Thyroid gland (tissue), 4 donors: ENCODE measurements around the gene CNPY2. TPM values are rescaled to one million over a fixed set of nuclear protein-coding genes. Genes with fewer than 3 reads are reported as not detected.
"Not testable (repeated sequence)": the region's sequence is repeated elsewhere in the genome, so short reads cannot be mapped to it uniquely, and the experiment has no call there.

ENCODE experiments used
- DNase-seq, 2 donors: peaks; one replicate each; pipeline ENCODE4 v3.0.0-alpha.2; 2019
- H3K27ac ChIP-seq, 3 donors: fragments of 200-600 bp; sonication (generic); 1 replicate in 2 of 3; 2 replicates in 1 of 3; pipeline ENCODE4 v1.5.1; 2016 to 2019; ENCODE audit warnings: mild to moderate bottlenecking in 1 of 3, moderate library complexity in 1 of 3
- H3K27me3 ChIP-seq: fragments of 200-600 bp; sonication (generic); one replicate; pipeline ENCODE4 v1.5.1; 2019
- H3K36me3 ChIP-seq, 2 donors: fragments of 200-600 bp; sonication (generic); one replicate each; pipeline ENCODE4 v1.5.1; 2016 to 2019
- H3K4me1 ChIP-seq, 2 donors: fragments of 200-600 bp; sonication (generic); one replicate each; pipeline ENCODE4 v1.5.1; 2017 to 2019
- H3K4me3 ChIP-seq, 3 donors: fragments of 200-600 bp; sonication (generic); replicated peaks in 1 of 3; 1 replicate in 2 of 3; 2 replicates in 1 of 3; pipeline ENCODE4 v1.5.1; 2016; ENCODE audit warnings: mild to moderate bottlenecking in 1 of 3
- H3K9me3 ChIP-seq: fragments of 200-600 bp; sonication (generic); one replicate; pipeline ENCODE4 v1.5.1; 2017
- CTCF ChIP-seq, 6 experiments: fragments of 200-600 bp in 3 of 6; fragments of 450-650 bp in 3 of 6; sonication (generic) in 3 of 6; IDR thresholded peaks; one replicate each; pipeline ENCODE4 v1.5.1; 2016 to 2019; ENCODE audit warnings: antibody characterized with exemption in 6 of 6, mild to moderate bottlenecking in 2 of 6, inconsistent platforms in 1 of 6, moderate library complexity in 1 of 6
- POLR2A ChIP-seq, 2 donors: fragments of 450-650 bp; IDR thresholded peaks; one replicate each; pipeline ENCODE4 v1.6.1; 2017; ENCODE audit warnings: antibody characterized with exemption in 2 of 2, mild to moderate bottlenecking in 2 of 2, moderate library complexity in 1 of 2
- WGBS, 2 donors: methylation state at CpG; one replicate each; pipeline ENCODE4 v1.1.5; 2017; 5-methylcytosine and 5-hydroxymethylcytosine counted together
- intact Hi-C: fragments of 100-400 bp; cut with DNase I; formaldehyde crosslinking; loops from one replicate; pipeline ENCODE4 v1.15.1; 2023
- total RNA-seq, 4 donors: library from RNA; depleted of rRNA; stranded (reverse); fragments of >200 nt; gene quantifications; one replicate each; pipeline ENCODE4 v1.2.3, GENCODE V29; 2016

Gene CNPY2
- total RNA-seq, 4 donors from 2014 or later, result 107 to 129 (median 124) TPM

GRCh38 chr12:56266693-56267442 is 48.9 kb downstream of the CNPY2 start, which contains the start of gene COQ10A:
Gene COQ10A, plus strand, starts transcription at chr12:56266942. Its CDS starts 177 bp downstream, at chr12:56267119.
- peak; percentile 91 to 94 for DNase-seq
- intact Hi-C loops, result no loop called here
- no peaks in the 10 kb centered on the region for H3K27me3 ChIP-seq
- H3K36me3 ChIP-seq, result peaks cover 5 to 7% of the 10 kb centered on the region in 2 donors
- peaks cover 4 to 13% of the 10 kb centered on the region in 2 donors for H3K4me1 ChIP-seq
- H3K4me3 ChIP-seq, result peak within 1 kb of the TSS; percentile 8 to 69 (median 53)
- peak within 1 kb of the TSS; percentile 86 to 91 (median 89) for H3K27ac ChIP-seq
- TF ChIP-seq CTCF (IDR thresholded peaks at IDR 0.05) (peak in 5 of 6 experiments; percentile 24 to 81 (median 74)), POLR2A (IDR thresholded peaks at IDR 0.05) (peak; percentile 37 to 91)
- WGBS, 2 donors, result 0 to 1% methylated on average over 21 to 52 of the region's 68 CpGs
- H3K9me3 ChIP-seq, result no peaks in the 10 kb centered on the region

- H3K36me3 ChIP-seq, H3K27me3 ChIP-seq, H3K9me3 ChIP-seq, intact Hi-C loops: not testable (repeated sequence)
- H3K27ac ChIP-seq, result peak overlapping the region; percentile 86 to 91 (median 89)
- 42 to 48% methylated on average over 16 of the region's 16 CpGs for WGBS, 2 donors
- H3K4me3 ChIP-seq, result peak overlapping the region; percentile 8 to 69 (median 53)
- H3K4me1 ChIP-seq, result peaks cover 4 to 13% of the 10 kb centered on the region in 2 donors
- peak; percentile 44 to 58 for DNase-seq
Measured at GRCh38 chr12:56266068-56266692, 49.6 kb downstream of the CNPY2 start.

- H3K27me3 ChIP-seq, H3K27ac ChIP-seq, H3K36me3 ChIP-seq, DNase-seq, H3K4me3 ChIP-seq, H3K9me3 ChIP-seq, intact Hi-C loops: not testable (repeated sequence)
- peaks cover 10 to 17% of the 10 kb centered on the region in 2 donors for H3K4me1 ChIP-seq
- 89 to 90% methylated on average over 7 of the region's 7 CpGs for WGBS, 2 donors
Measured at GRCh38 chr12:56262955-56263354, 52.8 kb downstream of the CNPY2 start.

GRCh38 chr12:56261503-56262232 is 54.1 kb downstream of the CNPY2 start:
- no peak overlapping the region for H3K4me3 ChIP-seq
- no peak for TF ChIP-seq CTCF (IDR thresholded peaks at IDR 0.05)
- TF ChIP-seq POLR2A (IDR thresholded peaks at IDR 0.05), result no peak
- no peaks in the 10 kb centered on the region for H3K27me3 ChIP-seq
- H3K4me1 ChIP-seq, result peaks cover 18 to 19% of the 10 kb centered on the region in 2 donors
- no peak overlapping the region for H3K27ac ChIP-seq
- 89 to 93% methylated on average over 5 of the region's 5 CpGs for WGBS, 2 donors
- H3K9me3 ChIP-seq, result no peaks in the 10 kb centered on the region
- H3K36me3 ChIP-seq, result no peaks in the 10 kb centered on the region
- intact Hi-C loops, result no loop called here
- no peak for DNase-seq

GRCh38 chr12:56260921-56261320 is 54.9 kb downstream of the CNPY2 start:
- H3K27ac ChIP-seq, result no peak overlapping the region
- no peaks in the 10 kb centered on the region for H3K9me3 ChIP-seq
- no peak for TF ChIP-seq POLR2A (IDR thresholded peaks at IDR 0.05)
- no peak for TF ChIP-seq CTCF (IDR thresholded peaks at IDR 0.05)
- H3K4me1 ChIP-seq, result peaks cover 11 to 20% of the 10 kb centered on the region in 2 donors
- 83 to 85% methylated on average over 3 of the region's 3 CpGs for WGBS, 2 donors
- H3K4me3 ChIP-seq, result no peak overlapping the region
- no peaks in the 10 kb centered on the region for H3K27me3 ChIP-seq
- intact Hi-C loops, result no loop called here
- peaks cover under 1 to 3% of the 10 kb centered on the region in 2 donors for H3K36me3 ChIP-seq
- no peak for DNase-seq
